GM21360 (cell line): Measurements from ENCODE around the gene UTF1.
A peak's percentile ranks its signal among the peaks of the same experiment; 100 is the strongest.
"Not testable (repeated sequence)": the region's sequence is repeated elsewhere in the genome, so short reads cannot be mapped to it uniquely, and the experiment has no call there.

Experiments used
- ATAC-seq: cut with Tn5 transposase; IDR thresholded peaks from one replicate; pipeline ENCODE4 v1.9.1; 2021; ENCODE audit warnings: mild to moderate bottlenecking, moderate library complexity; ENCODE audit not compliant: unreplicated experiment

UTF1 gene

DNA sequence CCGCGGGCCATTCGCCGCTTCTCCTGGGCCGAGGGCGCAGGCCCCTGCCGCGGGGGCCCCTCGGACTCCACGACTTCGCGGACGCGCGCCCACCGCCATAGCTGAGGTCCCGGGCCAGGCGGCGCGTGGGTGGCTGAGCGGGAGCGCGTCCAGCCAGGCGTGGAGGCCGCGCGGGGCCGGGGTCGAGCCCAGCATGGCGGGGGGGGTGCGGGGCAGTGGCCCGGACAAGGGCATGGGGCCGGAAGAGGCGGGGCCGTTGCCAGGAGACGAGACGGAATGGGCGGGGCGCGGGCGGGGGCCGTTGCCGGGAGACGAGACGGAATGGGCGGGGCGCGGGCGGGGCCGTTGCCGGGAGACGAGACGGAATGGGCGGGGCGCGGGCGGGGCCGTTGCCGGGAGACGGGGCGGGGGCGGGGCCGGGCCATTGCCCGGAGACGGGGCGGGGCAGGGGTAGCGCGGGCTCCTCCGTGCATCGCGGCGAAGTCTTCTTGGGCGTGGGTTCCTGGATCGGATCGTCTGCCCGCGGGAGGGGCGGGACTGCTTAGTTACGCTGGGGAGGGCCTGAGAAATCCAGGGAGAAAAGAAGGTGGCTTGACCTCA, 31.8 kb downstream of the UTF1 start:
- peak; percentile 38 for ATAC-seq

GRCh38 chr10:133262696-133263095, 32.7 kb downstream of the UTF1 start:
- no peak for ATAC-seq

DNA sequence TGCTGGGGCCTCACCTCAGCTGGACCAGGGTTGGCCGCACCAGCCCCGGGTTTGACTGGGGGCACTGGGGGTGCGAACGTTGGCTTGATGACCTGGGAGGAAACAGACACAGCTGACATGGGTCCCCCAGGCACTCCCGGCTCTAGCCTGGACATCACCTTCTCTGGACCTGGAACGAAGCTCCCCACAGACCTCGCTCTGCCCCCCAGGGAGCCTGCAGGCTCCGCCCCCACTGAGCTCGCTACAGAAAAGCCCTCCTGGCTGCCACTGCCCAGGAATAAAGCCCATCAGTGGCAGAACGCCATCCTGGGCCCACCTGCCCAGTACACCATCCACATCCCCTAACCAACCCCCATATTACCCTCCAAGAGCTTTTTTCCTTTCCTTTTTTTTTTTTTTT, 33.7 kb downstream of the UTF1 start:
- ATAC-seq = no peak

DNA sequence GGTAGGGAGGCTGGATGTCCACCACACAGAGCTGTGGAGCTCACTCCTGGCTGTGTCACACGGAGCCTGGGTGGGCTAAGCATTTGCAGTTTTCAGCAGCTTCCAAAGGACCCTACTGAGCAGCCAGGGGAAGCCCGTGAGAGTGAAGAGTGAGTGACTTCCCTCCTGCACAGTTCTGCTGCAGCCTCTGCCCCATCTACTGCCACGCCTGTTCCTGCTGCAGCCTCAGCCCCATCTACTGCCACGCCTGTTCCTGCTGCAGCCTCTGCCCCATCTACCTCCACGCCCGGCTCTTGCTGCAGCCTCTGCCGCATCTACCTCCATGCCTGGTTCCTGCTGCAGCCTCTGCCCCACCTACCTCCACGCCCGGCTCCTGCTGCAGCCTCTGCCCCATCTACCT, 34.4 kb downstream of the UTF1 start:
- ATAC-seq = no peak

- ATAC-seq = not testable (repeated sequence)
These were observed 35.0 kb downstream of the UTF1 start for GRCh38 chr10:133265052-133265451.

- no peak for ATAC-seq
These were observed 36.2 kb downstream of the UTF1 start for GRCh38 chr10:133266056-133266795.

DNA sequence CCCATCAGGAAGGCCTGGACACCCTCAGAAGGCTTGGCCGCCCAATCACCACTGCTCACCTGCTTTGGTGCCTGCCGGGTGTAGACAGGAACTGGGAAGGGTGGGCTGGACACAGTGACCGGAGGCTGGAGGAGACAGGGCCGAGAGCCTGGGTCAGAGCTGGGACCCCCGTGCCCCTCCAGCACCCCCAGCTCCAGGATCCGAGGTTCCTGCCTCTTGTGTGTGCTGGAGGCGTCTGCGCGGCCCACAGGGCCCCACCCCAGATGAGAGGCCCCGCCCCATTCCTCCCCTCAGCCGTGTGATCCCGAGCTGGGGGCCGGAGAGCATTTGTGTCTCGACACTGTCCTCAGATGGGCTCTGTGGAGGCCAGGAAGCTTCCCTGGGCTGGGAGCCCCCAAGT, 37.3 kb downstream of the UTF1 start:
- ATAC-seq = no peak

- no peak for ATAC-seq
These were observed 37.8 kb downstream of the UTF1 start for GRCh38 chr10:133267829-133268228.

DNA sequence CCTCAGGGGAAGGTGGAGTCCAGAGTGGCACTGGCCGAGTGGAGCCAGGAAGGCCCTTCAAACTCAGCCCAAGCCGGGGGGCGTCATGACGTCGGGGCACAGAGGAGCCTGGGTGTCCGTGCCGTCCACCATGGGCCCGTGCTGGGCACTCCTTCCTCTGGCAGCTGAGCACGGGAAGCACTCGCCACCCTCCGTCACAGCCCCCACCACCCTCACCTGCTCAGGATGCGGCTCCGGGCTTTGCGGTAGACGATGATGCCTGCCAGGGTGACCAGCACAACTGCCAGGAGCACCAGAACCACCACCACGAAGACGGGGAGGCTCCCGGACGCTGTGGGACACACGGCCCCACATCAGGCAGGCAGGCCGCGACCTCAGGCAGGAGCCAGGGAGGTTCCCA, 38.5 kb downstream of the UTF1 start:
- ATAC-seq = no peak

DNA sequence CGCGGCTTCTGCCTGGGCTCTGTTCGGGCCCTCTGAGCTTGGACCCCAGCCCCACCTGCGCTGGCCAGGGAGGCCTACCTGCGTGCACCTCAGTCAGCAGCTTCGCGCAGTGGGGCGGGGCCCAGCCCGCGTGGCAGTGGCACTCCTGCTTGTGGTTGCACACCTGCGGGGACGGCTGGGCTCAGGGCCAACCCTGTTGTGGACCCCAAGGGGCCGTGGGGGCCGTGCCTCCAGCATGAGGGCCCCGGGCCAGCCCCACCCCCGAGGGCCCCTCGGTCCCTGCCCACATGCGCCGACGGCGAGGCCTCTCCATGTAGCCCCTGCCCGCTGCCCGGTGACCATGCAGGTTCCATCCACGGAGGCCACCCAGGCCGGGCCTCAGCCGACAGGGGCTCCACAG, 39.4 kb downstream of the UTF1 start:
- no peak for ATAC-seq

DNA sequence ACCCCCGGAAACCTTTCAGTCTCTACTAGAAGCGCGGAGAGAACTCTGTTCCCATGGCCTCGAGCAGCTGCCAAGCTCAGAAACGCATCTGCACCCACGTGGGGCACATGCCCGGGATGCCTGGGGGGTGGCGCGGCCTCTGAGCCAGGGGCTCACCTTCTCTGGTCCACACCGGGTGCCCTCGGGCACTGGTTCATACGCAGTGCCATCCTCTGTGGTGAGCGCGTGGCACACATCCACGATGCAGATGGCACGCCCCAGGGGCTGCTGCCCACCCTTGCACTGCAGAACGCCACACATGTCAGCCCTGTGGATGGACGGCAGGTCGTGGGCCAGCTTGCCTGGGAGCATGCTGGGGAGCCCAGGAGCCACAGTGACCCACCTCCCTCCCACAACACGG, 40.2 kb downstream of the UTF1 start:
- no peak for ATAC-seq

- no peak for ATAC-seq
These were observed 40.8 kb downstream of the UTF1 start for GRCh38 chr10:133270773-133271297.

GRCh38 chr10:133271521-133272300, 41.7 kb downstream of the UTF1 start:
- ATAC-seq = no peak

DNA sequence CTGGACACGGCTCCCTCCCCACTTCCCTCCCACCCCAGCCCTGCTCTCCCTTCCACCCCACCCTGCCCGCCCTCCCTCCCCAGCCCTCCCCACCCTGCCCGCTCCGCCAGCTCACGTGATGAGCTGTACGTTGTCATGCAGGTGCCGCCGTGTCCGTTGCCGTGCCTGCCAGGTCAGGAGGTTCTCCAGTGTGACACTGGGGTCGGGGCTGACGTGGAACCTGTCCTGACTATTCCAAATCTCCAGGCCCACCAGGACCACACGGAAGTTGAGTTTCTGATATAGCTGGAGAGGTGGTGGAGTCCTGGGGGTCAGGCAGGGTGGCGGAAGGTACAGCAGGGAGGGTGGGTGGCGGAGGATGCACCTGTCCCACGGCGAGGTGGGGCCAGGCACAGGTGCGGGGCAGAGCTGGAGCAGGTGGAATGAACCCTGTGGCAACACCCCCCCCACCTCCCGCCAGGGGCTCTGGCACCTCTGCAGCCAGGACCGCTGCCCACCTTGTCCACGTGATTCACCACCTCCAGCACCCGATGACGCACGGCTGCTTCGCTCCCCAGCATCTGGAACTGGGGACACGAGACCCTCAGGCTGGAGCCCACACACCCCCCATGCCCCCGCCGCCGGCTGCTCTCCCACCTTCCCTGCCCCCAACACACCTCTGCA, 42.4 kb downstream of the UTF1 start:
- ATAC-seq = no peak

DNA sequence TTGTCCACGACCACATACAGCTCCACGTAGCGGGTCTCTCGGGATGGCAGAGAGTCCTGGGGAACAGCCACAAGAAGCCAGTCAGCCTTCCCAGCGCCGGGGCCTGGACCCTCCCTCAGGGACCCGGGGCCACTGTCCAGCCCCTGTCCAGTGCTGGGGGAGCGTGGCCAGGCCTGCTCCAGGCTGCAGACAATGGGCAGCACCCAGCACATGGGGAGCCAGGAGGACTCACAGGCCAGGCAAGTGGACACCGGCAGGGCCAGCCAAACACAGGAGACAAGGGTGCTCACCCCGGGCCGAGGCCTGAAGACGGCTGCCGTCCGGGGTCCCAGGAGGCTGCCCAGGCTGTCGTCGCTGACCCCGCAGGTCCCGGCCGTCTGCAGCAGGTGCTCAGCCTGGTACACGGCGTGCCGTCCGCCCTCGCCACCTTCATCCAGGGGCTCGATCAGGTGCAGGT, 43.0 kb downstream of the UTF1 start:
- ATAC-seq = no peak

- no peak for ATAC-seq
These were observed 43.6 kb downstream of the UTF1 start for GRCh38 chr10:133273534-133274143.

GRCh38 chr10:133274751-133275683, 45.0 kb downstream of the UTF1 start:
- peak; percentile 47 for ATAC-seq

- peak; percentile 40 for ATAC-seq
These were observed 45.7 kb downstream of the UTF1 start for GRCh38 chr10:133275684-133276092.

- no peak for ATAC-seq
These were observed 46.0 kb downstream of the UTF1 start for GRCh38 chr10:133276100-133276434.
